Measurements from ENCODE around the gene PFKM.

Gene PFKM

GRCh38 chr12:48192861-48193260 lies 73.7 kb downstream of the PFKM start:
- no peak for TF ChIP-seq CTCF (IDR thresholded peaks at IDR 0.05; ENCODE audit: insufficient read depth, low read length, poor library complexity, severe bottlenecking)
- no peak for DNase-seq (ENCODE audit: extremely low read depth, insufficient read length)
- Histone ChIP-seq H3K36me3 (ENCODE audit: control insufficient read depth, insufficient read depth, low read length) (no peaks in the 10 kb centered on the region), H3K4me3 (replicated peaks; ENCODE audit: low read depth, low read length) (no peak overlapping the region), H3K27me3 (replicated peaks; ENCODE audit: control insufficient read depth, insufficient read depth, low read length) (no peaks in the 10 kb centered on the region)

GRCh38 chr12:48193623-48194022 lies 74.5 kb downstream of the PFKM start:
- no peak overlapping the region for H3K4me3 ChIP-seq (replicated peaks; ENCODE audit: low read depth, low read length)

GRCh38 chr12:48194799-48195201 lies 75.6 kb downstream of the PFKM start:
- Histone ChIP-seq H3K4me3 (replicated peaks; ENCODE audit: low read depth, low read length) (no peak overlapping the region), H3K27me3 (replicated peaks; ENCODE audit: control insufficient read depth, insufficient read depth, low read length) (no peaks in the 10 kb centered on the region)
- no peak for DNase-seq (ENCODE audit: extremely low read depth, insufficient read length)

More at GRCh38 chr12:48193623-48194022, 74.5 kb downstream of the PFKM start:
- Histone ChIP-seq H3K27me3 (replicated peaks; ENCODE audit: control insufficient read depth, insufficient read depth, low read length) (no peaks in the 10 kb centered on the region), H3K36me3 (ENCODE audit: control insufficient read depth, insufficient read depth, low read length) (no peaks in the 10 kb centered on the region)
- no peak for DNase-seq (ENCODE audit: extremely low read depth, insufficient read length)
- no peak for TF ChIP-seq CTCF (IDR thresholded peaks at IDR 0.05; ENCODE audit: insufficient read depth, low read length, poor library complexity, severe bottlenecking)

More at GRCh38 chr12:48194799-48195201, 75.6 kb downstream of the PFKM start:
- H3K36me3 ChIP-seq (ENCODE audit: control insufficient read depth, insufficient read depth, low read length): no peaks in the 10 kb centered on the region
- TF ChIP-seq CTCF (IDR thresholded peaks at IDR 0.05; ENCODE audit: insufficient read depth, low read length, poor library complexity, severe bottlenecking): no peak
